ENCODE measurements around the gene IFNGR2. TPM values are rescaled to one million over a fixed set of nuclear protein-coding genes. Genes with fewer than 3 reads are reported as not detected.

IFNGR2 gene
- total RNA-seq, 2 experiments from 2014 or later: 11.3 to 11.8 TPM

Other genes starting within 250 kb of the IFNGR2 start
- gene IFNAR2, start 173.5 kb upstream of the IFNGR2 start, total RNA-seq: 10 to 100 TPM; 55.5 to 64.4 TPM
- gene IL10RB, start 137.0 kb upstream of the IFNGR2 start, total RNA-seq: 10 to 100 TPM; 41.0 to 42.9 TPM
- gene IFNAR1, start 78.4 kb upstream of the IFNGR2 start, total RNA-seq: 10 to 100 TPM; 37.6 to 40.9 TPM
- 10 to 100 TPM; 33.5 to 34.4 TPM for gene TMEM50B, start 76.6 kb downstream of the IFNGR2 start, total RNA-seq
- gene DNAJC28, start 88.3 kb downstream of the IFNGR2 start, total RNA-seq: under 1 TPM; 0.40 to 0.58 TPM
- 100 to 1,000 TPM; 123 to 124 TPM for gene GART, start 138.7 kb downstream of the IFNGR2 start, total RNA-seq
- 100 to 1,000 TPM; 310 to 322 TPM for gene SON, start 139.6 kb downstream of the IFNGR2 start, total RNA-seq
- 10 to 100 TPM; 39.6 to 41.5 TPM for gene DONSON, start 185.3 kb downstream of the IFNGR2 start, total RNA-seq
- gene CRYZL1, start 238.3 kb downstream of the IFNGR2 start, total RNA-seq: 10 to 100 TPM; 34.5 to 38.4 TPM
- 1 to 10 TPM; 3.0 to 3.3 TPM for gene ITSN1, start 239.1 kb downstream of the IFNGR2 start, total RNA-seq

Data from activated CD4-positive, alpha-beta T cell treated with anti-CD3 and anti-CD28 coated beads, Interleukin-2, amount 10 ng/mL, durations not matched to agents 7 days and 5 days (primary cell).